HCT116 (cell line): Measurements from ENCODE around the gene ERGIC2.

ENCODE experiments used
- CEBPB ChIP-seq: IDR thresholded peaks from 2 replicates; pipeline ENCODE4 v1.6.1; 2012; ENCODE audit warnings: low read depth
- CTCF ChIP-seq, 3 experiments: fragments of 200-600 bp in 1 of 3; sonication (generic) in 1 of 3; IDR thresholded peaks in 2 of 3; conservative IDR thresholded peaks in 1 of 3; 2 replicates each; pipeline ENCODE4 v1.5.1; 2012 to 2017; ENCODE audit warnings: low read depth in 2 of 3, low read length in 2 of 3, antibody characterized with exemption in 1 of 3, borderline replicate concordance in 1 of 3, control low read depth in 1 of 3, mild to moderate bottlenecking in 1 of 3, mixed read lengths in 1 of 3, mixed run types in 1 of 3, moderate library complexity in 1 of 3; ENCODE audit not compliant: insufficient read depth in 1 of 3
- EGR1 ChIP-seq: IDR thresholded peaks from 2 replicates; pipeline ENCODE4 v1.6.1; 2012; ENCODE audit warnings: low read depth
- EZH2 ChIP-seq: fragments of 200-600 bp; sonication (generic); IDR thresholded peaks from 2 replicates; pipeline ENCODE4 v1.6.1; 2017; ENCODE audit warnings: antibody characterized with exemption, mixed run types
- JUND ChIP-seq: IDR thresholded peaks from 2 replicates; pipeline ENCODE4 v1.6.1; 2012
- POLR2A ChIP-seq: IDR thresholded peaks from 2 replicates; pipeline ENCODE4 v1.7.0; 2011; ENCODE audit warnings: borderline replicate concordance; ENCODE audit not compliant: insufficient read depth, insufficient read length; ENCODE audit errors: extremely low read depth
- POLR2AphosphoS5 ChIP-seq: IDR thresholded peaks from 2 replicates; pipeline ENCODE4 v1.6.1; 2011; ENCODE audit warnings: mild to moderate bottlenecking, low read depth, low read length, moderate library complexity
- SRF ChIP-seq: IDR thresholded peaks from 2 replicates; pipeline ENCODE4 v1.6.1; 2012; ENCODE audit warnings: low read depth
- YY1 ChIP-seq: IDR thresholded peaks from 2 replicates; pipeline ENCODE4 v1.6.1; 2011; ENCODE audit warnings: low read length, low read depth, moderate library complexity, mild to moderate bottlenecking; ENCODE audit not compliant: insufficient replicate concordance; ENCODE audit errors: extremely low read depth
- ZNF274 ChIP-seq: fragments of 200-500 bp; sonication (Bioruptor generic); IDR thresholded peaks from 2 replicates; pipeline ENCODE4 v1.6.1; 2014; ENCODE audit warnings: mild to moderate bottlenecking, low read depth, low read length, inconsistent platforms
- TF ChIP-seq, protein P1 (sequence below): IDR thresholded peaks from 2 replicates; pipeline ENCODE4 v1.6.1; 2011; ENCODE audit warnings: mild to moderate bottlenecking, low read length, moderate library complexity; ENCODE audit not compliant: insufficient replicate concordance; ENCODE audit errors: extremely low read depth
- TF ChIP-seq, protein P2 (sequence below): IDR thresholded peaks from 2 replicates; pipeline ENCODE4 v1.6.1; 2012

DNA sequence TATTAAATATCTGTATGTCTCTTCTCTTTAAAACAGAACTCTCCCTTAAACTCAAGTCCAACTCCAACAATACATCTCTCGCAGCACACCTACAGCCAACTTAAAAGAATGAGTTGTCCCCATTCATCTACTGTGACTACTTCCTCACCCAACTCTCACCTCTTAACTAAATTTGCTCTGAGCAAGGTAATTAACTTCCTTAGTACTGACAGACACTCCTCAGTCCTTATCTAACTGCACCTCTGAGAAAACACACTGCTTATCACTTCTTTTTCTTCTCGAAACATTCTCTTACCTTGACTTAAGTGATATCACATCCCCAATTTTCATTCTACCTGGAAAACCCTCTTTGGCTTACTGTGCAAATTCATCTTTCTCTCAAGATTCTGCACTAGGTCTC, 7.0 kb downstream of the ERGIC2 start:
- no peak for TF ChIP-seq CTCF (IDR thresholded peaks at IDR 0.05 in 2 of 3, conservative IDR thresholded peaks at IDR 0.05 in 1 of 3; ENCODE audit: borderline replicate concordance in 1 of 3, insufficient read depth in 1 of 3, low read depth in 2 of 3, low read length in 2 of 3)
- TF ChIP-seq CEBPB: no peak
- TF ChIP-seq, protein P1, sequence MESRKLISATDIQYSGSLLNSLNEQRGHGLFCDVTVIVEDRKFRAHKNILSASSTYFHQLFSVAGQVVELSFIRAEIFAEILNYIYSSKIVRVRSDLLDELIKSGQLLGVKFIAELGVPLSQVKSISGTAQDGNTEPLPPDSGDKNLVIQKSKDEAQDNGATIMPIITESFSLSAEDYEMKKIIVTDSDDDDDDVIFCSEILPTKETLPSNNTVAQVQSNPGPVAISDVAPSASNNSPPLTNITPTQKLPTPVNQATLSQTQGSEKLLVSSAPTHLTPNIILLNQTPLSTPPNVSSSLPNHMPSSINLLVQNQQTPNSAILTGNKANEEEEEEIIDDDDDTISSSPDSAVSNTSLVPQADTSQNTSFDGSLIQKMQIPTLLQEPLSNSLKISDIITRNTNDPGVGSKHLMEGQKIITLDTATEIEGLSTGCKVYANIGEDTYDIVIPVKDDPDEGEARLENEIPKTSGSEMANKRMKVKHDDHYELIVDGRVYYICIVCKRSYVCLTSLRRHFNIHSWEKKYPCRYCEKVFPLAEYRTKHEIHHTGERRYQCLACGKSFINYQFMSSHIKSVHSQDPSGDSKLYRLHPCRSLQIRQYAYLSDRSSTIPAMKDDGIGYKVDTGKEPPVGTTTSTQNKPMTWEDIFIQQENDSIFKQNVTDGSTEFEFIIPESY: no peak
- TF ChIP-seq, protein P2, sequence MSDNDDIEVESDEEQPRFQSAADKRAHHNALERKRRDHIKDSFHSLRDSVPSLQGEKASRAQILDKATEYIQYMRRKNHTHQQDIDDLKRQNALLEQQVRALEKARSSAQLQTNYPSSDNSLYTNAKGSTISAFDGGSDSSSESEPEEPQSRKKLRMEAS: no peak
- TF ChIP-seq SRF: no peak
- no peak for TF ChIP-seq EZH2
- no peak for TF ChIP-seq POLR2A
- no peak for TF ChIP-seq EGR1
- TF ChIP-seq POLR2AphosphoS5: no peak
- TF ChIP-seq JUND: no peak
- TF ChIP-seq YY1: no peak
- TF ChIP-seq ZNF274: no peak
